HG03066 (cell line): ENCODE measurements around the gene IL1RAP.
"Not testable (repeated sequence)": the region's sequence is repeated elsewhere in the genome, so short reads cannot be mapped to it uniquely, and the experiment has no call there.

Experiments
- ATAC-seq: cut with Tn5 transposase; IDR thresholded peaks from one replicate; pipeline ENCODE4 v1.9.1; 2021; ENCODE audit warnings: low read depth; ENCODE audit not compliant: unreplicated experiment

IL1RAP gene

GRCh38 chr3:190513409-190514370 is at the start of gene IL1RAP:
Gene IL1RAP, plus strand, starts transcription at chr3:190514085. Its CDS starts 50,205 bp downstream, at chr3:190564290.
- peak; percentile 99 for ATAC-seq

GRCh38 chr3:190467922-190468321 is 46.0 kb upstream of the IL1RAP start:
- no peak for ATAC-seq

- ATAC-seq: not testable (repeated sequence)
These were observed 40.6 kb upstream of the IL1RAP start for GRCh38 chr3:190473261-190473660.

GRCh38 chr3:190481779-190482178 is 32.1 kb upstream of the IL1RAP start:
- no peak for ATAC-seq

- ATAC-seq: no peak
These were observed 27.9 kb upstream of the IL1RAP start for GRCh38 chr3:190485830-190486532.

GRCh38 chr3:190486533-190486864 is 27.4 kb upstream of the IL1RAP start:
- ATAC-seq: no peak

GRCh38 chr3:190486908-190487607 is 26.8 kb upstream of the IL1RAP start:
- no peak for ATAC-seq

GRCh38 chr3:190491533-190492054 is 22.3 kb upstream of the IL1RAP start:
- ATAC-seq: no peak

GRCh38 chr3:190492129-190492528 is 21.8 kb upstream of the IL1RAP start:
- ATAC-seq: no peak

GRCh38 chr3:190492966-190493365 is 20.9 kb upstream of the IL1RAP start:
- ATAC-seq: no peak

GRCh38 chr3:190494907-190495306 is 19.0 kb upstream of the IL1RAP start:
- no peak for ATAC-seq

GRCh38 chr3:190495354-190495753 is 18.5 kb upstream of the IL1RAP start:
- no peak for ATAC-seq

- no peak for ATAC-seq
These were observed 18.1 kb upstream of the IL1RAP start for GRCh38 chr3:190495796-190496195.

- no peak for ATAC-seq
These were observed 17.0 kb upstream of the IL1RAP start for GRCh38 chr3:190496859-190497258.

- no peak for ATAC-seq
These were observed 16.1 kb upstream of the IL1RAP start for GRCh38 chr3:190497811-190498210.

GRCh38 chr3:190498293-190498692 is 15.6 kb upstream of the IL1RAP start:
- ATAC-seq: no peak

- no peak for ATAC-seq
These were observed 14.8 kb upstream of the IL1RAP start for GRCh38 chr3:190499122-190499521.

GRCh38 chr3:190502946-190503345 is 10.9 kb upstream of the IL1RAP start:
- no peak for ATAC-seq

GRCh38 chr3:190504354-190505125 is 9.3 kb upstream of the IL1RAP start:
- no peak for ATAC-seq

- no peak for ATAC-seq
These were observed 8.4 kb upstream of the IL1RAP start for GRCh38 chr3:190505381-190506003.
